Activated CD4-positive, alpha-beta T cell treated with anti-CD3 and anti-CD28 coated beads, Interleukin-2, Interleukin-6, amounts not matched to agents 100 ng/mL and 50 ng/mL, durations not matched to agents 16 hours and 8 hours (primary cell): ENCODE results near the gene ADARB2.

Source experiments
- DNase-seq: peaks from one replicate; pipeline ENCODE4 v3.0.0-alpha.2; 2020

ADARB2 gene

DNA sequence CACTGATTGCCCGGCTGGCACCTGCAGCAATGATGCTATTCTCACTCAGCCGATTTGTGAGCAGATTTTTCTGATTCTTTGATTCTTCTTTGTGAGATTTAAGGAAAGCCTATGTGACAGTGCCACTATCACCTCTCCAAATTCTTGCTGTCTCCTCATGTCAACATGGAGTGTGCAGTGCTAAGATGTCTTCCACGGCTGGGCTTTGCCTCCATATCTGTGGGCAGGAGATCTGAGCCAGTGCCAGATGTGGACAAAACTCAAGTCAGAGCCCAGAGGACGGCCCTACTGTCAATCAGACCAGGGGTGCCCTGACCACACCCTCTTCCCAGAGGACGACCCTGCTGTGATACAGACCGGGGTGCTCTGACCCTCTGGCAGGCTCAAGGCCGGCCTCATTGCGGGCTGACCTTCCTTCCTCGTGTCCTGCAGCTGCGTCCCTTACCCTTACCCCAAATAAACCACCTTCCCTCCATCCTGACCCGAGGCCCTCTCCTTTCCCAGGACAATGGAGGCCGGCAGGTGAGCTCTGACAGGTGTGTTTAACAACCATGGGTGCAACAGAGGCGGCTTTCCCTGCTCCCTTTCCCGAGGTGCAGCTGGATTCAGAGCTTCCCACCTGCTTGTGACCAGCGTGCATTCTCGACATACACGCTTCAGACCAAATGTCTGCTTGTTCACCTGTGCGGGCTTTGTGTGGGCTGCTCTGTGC is 221.4 kb downstream of the ADARB2 start:
- no peak for DNase-seq

DNA sequence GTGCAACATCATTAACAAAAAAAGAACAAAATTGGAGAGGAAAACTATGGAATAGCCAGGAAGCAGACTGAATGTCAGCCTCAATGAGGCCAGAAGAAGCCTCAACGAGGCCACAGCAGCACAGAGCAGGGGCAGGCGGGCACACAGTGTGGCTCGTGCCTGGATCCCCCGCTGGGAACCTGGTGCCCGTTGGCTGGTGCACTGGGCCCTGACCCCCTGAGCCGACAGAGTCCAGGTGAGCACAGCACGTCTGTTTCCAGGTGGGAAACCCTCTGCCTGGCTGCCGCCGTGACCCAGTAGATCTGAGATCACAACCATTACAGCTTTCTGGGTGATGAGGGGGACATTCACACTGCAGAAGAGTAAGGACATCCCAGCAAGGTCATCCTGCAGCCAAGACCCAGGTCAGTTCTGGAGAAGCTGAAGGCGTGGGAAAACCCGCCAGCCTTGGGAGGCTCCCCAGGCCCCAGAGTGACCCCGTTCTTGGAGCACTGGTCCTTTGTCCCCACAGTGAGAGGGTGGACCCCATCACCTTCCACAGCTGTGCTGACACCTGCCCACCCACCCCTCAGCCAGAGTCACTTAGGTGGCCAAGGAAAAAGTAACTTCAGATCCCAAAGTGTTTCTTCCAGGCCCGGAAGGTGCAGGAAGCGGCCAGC is 222.1 kb downstream of the ADARB2 start:
- no peak for DNase-seq

DNA sequence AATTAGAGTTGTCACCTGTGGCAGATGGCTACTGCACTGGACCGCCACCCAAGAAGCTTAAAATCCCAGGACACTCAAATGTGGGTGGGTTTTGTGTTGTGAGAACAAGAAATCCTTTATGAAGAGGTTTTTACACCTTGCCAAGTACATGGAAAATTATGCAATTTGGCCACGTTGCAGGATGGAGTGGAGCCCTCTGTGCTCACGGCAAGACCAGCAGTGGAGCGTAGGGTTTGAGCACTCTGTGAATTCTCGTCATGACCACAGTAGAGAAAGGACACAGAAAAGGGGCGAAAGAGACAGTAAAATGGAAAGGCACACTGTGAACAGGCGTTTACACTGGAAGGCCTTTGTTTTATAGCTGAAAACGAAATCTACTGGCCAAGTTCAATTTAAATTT is 222.6 kb downstream of the ADARB2 start:
- no peak for DNase-seq

DNA sequence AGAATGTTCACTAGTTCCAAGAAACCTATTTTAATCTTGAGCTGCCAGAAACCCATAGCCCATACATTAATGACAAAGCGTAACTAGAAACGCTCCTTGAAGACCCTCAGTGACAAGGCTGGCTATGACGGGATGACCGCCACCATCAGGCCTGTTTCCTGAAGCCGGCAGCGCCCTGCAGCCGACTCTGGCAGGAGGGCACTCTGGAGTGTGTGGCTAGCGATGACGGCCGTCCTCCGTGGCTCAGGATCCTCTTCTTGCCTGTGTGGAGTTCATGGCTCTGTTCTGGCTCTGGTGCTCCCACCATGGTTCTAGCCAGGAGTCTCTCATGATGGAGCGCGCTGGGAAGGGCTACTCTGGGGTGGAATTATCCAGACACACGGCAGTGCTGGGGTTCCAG is 224.1 kb downstream of the ADARB2 start:
- DNase-seq, result no peak

DNA sequence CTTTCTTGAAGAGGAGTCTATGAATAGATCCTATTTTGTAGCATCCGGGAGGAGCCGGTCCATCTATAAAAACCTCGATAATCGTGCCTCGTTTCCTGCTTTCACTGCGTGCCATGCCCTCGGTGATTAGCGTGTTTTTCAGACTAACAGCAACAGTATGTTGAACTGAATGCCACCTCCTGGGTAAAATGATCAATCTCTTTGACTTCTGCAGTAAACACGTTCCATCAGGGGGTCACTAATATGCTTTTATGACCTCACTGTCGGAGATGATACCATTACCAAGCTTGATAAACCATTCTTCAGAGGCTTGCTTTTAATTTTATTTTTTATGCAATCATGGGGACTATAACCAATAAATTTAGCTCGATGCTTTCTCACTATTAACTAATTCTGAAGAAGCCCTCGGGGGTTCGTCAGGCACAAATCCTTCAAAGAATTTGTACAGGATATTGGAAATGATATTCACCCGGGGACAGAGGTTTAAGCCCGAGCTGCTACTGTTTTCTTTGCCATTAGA is 228.3 kb downstream of the ADARB2 start:
- DNase-seq, result no peak

DNA sequence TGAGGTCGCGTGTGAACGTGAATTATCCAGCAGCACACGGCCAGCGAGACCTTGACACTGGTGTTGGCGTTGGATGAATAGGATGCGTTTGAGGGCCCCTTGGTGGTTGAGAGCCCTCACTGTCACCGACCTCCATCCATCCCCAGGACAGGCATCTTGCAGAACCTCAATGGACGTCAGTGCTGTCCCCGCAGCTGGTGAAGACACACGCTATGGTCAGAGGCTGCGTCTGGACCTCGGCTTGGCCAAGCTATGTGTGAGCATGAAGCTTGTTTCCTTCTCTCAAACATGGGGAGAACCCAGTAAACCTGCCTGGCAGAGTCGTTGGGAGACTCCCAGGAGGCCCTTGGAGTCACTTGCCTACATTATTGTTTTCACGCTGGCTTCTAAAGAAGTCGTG is 229.2 kb downstream of the ADARB2 start:
- no peak for DNase-seq

DNA sequence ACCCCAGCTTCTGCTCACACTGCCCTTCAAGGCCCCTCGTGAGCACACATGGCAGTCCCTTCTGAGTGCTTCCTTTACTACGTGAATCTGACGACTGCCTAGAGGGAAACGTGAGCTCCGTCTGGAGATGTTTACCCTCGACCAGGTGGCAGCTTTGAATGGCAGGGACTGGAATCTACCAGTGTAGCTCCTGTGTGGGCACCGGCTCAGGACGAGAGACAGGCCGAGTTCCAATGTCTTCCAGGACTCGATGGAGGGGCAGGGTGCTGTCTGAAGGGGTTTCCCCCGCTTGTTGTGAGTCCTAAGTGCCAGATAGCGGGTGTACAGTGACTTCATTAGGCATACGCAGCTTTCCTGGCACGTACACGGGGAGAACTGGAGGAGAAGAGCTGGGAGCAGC is 229.9 kb downstream of the ADARB2 start:
- DNase-seq, result no peak

DNA sequence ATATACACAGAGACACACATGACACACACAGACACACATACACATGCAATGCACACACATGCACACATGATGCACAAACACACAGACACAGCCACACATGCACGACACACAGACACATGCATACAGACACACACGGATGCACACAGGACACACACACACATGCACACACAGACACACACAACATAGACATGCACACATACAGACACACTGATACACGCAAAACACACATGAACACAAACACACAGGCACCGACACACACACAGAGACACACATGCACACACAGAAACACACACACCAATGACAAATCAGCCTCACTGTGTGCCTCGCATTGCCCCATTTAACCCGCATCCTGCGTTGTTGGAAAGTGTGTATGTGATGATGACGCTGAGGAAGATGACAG is 232.4 kb downstream of the ADARB2 start:
- DNase-seq, result no peak

DNA sequence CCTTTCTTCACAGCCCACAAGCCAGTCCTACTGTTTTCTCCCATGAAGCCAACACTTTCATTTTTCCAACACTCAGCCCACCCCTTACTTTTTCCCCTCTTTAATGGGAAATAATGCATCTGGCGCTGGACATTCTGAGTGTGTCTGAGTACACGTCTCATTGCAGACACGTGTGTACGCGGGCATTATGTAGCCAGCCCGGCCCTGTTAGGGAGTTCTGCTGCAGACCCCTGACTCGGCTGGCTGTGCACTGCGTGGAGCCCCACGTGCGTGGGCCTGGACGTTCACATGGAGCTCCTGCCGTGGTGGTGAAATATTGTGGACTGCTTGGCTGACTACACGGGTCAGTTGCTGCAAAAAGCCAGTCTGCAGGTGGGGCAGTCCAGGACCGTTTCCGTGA is 233.0 kb downstream of the ADARB2 start:
- no peak for DNase-seq

DNA sequence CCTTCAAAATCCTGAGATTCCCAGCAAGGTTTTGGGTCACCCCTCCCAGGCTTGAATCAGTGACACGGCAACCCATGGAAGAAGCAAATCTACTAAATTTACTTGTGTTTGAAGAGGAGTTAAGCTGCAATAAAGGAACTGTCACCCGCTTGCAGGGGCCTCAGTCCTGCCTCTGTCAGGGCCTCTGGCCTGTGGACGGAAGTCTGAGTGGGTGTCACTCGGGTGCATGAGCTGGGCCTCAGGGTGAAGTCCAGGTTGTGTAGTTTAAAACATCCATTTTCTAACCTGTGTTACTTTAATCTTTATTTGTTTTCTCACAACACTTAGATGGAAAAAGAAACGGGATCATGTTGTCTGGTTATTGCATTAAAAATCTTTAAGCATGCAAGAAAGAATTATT is 234.9 kb downstream of the ADARB2 start:
- no peak for DNase-seq

DNA sequence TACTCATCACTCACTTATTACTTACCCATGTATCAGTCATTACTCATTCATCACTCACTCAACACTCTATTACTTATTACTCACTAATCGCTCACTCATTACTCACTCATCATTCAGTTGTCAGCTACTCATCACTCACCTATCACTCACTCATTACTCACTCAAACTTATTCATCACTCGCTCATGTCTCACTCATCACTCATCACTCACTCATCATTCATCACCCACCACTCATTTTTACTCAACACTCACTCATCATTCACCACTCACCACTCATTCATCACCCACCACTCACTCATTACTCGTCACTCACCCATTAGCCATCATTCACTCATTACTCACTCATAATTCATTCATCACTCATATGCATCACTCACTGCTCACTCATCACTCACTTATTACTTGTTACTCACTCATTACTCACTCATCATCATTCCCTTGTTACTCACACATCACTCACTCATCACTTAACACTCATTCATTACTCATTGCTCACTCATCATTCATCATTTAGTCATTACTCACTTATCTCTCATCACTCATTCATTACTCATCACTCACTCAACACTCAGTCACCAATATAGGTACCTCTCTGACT is 237.9 kb downstream of the ADARB2 start:
- no peak for DNase-seq

DNA sequence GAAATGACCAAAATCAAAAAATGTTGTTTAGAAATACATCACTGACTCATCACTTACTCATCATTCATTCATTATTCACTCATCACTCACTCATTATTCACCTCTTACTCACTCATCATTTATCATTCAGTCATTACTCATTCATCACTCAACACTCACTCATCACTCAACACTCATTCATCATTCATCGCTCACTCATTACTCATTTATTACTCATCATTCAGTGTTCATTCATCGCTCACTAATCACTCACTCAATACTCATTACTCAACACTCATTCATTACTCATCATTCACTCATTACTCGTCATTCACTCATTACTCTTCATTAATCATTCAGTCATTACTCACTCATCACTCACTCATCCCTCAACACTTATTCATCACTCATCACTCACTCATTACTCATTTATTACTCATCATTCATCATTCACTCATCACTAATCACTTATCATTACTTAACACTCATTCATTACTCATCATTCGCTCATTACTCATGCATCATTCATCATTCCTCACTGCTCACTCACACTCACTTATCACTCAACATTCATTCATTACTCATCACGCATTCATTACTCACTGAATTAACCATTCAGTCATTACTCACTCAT is 238.5 kb downstream of the ADARB2 start:
- no peak for DNase-seq

DNA sequence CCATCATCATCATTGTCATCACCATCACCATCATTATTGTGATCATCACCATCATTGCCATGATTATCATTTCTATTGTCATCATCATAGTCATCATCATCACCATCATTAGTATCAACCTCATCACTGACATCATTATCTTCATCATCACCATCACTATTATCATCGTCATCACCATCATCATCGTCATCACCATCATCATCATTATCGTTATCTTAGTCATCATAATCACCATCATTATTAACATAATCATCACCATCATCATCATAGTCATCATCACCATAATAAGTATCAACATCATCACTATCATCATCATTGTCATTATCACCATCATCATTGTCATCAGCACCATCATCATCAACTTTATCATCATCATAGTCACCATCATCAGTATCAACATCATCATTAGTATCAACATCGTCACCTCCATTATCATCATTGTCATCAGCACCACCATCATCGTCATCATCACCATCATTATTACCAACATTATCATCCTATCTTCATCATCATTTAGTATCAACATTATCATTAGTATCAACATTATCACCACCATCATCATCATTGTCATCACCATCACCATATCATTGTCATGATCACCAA is 241.3 kb downstream of the ADARB2 start:
- no peak for DNase-seq

DNA sequence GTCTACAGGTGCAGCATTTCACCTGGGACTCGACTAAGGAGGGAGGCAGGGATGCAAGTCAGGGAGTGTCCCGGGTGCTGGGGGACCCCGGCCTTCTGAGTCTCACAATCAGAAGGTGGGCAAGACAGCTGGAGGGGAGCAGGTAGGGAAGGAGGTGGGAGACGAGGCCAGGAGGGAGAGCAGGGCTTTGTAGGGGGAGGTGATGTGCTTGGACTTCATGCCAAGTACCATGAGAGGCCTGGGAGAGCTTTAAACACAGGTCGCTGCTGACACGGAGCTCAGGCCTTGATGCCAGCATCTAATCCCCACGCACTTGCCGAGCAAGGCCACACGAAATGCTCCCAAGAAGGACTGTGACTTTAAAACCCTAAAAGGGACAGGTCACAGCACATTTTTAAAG is 244.7 kb downstream of the ADARB2 start:
- no peak for DNase-seq

DNA sequence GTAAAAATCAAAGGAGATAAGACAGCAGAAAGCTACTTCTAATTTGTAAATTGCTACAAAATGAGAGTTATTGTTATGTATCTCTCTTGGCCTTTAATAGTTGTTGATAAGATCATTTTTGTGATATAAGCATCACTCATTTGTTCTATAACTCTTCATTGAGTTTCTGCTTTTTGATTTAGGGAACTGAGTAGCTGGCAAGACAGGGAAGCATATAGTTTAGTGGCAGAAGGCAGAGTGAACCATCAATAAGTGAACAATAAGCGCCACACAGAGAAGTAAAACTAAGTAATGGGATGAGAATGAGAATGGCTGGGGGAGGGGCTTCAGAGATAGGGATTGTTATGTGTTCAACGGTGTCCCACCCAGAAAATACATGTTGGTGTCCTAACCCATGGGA is 245.4 kb downstream of the ADARB2 start:
- no peak for DNase-seq

DNA sequence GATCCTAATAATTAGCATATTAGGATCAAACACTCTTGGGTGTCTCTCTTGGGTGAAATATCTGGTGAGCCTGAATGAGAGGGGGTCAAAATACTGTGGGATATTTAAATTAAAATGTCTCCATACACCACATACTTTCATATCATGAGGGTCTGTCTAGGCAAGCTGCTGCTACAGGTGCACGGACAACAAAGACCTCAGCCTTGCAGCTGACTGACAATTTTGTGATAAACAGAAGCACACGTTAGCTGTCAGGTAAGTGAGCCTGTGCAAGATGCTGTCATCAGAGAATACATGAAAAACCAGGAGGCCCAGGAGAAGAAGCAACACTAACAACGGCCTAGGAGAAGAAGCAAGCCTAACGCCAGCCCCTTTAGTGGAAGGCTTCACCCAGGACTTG is 247.5 kb downstream of the ADARB2 start:
- no peak for DNase-seq

DNA sequence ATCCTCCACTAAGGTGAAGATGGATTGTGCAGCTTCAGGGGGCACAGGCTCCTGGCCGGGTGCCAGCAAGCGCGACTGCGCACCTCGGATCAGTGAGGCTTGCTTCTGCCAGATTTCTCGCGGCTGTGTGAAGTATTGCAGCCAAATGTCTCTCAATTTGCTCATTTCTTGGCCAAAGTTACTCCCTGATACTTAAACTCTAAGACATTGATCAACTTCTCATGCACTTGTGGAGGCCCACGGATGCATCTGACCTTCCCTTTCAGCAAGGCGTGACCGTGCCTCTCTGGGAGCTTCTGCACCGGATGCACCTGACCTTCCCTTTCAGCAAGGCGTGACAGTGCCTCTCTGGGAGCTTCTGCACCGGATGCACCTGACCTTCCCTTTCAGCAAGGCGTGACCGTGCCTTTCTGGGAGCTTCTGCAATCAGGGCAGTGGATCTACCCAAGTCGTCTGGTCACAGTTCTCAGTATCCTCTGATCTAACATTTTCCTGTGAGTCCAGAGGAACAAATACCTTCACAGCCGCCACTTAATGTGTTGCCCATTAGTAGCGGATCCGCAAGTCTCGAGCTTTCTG is 248.3 kb downstream of the ADARB2 start:
- DNase-seq, result no peak

DNA sequence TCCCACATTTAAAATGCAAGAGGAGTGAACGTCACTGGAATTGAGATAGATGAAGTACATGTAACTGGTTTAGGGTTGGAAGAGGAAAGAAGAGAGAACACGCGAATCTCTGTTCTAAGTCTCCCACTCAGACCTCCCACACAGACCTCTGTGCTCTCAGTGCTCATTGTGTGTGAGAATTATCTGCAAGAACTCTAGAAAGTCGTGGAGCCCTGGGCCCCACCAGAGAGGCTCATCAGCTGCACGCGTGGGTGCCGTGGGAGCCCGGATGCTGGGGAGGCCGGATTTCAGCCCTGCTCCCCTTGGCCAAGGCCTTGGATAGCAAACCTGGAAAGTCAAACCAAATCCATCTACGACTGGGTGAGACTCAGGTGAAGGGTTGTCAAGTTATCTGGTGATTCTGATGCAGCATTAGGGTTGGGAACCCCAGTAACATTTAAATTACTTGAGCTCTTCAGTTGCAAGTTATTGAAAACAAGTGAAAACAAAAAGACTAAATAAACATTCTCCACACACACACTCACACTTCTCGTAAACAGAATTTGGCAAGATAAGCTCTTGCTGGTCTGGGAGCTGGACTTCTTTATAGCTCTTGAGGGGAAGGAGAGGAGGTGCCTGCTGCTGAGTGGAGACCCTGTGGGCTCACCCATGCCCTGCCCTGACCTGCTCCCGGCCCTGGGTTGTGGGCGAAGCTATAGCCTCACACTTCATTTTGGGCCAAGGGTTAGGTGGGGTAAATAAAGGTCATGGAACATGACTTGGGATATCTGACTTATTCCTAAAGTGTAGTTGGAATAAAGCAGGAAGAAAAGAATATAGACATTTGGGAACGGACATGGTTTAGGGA is 250.3 kb downstream of the ADARB2 start:
- no peak for DNase-seq

DNA sequence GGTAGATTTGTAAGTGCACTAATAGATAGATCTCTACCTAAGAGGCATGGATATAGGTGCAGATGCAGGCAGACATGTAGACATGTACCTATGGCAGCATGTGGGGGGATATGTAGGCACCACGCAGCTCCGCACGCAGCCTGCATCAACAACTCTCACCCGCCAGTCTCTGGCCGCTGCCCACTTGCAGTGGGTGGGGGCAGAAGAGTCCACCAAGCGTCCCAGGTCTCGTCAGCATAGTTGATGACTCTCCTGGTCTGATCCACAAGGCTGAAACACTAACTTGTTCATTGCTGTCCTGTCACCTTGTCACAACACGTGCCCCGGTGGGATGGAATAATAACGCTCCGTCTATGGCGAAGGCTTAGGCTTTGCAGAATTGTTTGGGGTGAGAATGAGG is 252.0 kb downstream of the ADARB2 start:
- DNase-seq, result no peak

DNA sequence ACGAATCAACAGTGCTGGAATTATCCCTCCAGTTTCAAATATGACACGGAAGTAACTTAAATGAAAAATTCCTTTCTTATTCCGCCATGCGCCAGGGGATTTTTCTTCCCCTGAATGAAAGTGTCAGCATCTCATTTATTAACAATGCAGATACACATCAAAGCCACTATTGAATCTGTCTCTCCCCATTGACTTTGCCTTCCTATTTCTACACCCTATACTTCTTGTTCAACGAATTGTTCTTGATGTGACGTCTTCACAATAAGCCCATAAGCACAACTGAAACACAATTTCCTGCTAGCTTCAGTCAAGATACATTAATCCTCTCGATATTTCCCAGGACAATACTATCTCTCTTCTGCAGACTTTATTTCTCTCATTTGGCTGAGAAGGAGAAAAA is 253.5 kb downstream of the ADARB2 start:
- no peak for DNase-seq

DNA sequence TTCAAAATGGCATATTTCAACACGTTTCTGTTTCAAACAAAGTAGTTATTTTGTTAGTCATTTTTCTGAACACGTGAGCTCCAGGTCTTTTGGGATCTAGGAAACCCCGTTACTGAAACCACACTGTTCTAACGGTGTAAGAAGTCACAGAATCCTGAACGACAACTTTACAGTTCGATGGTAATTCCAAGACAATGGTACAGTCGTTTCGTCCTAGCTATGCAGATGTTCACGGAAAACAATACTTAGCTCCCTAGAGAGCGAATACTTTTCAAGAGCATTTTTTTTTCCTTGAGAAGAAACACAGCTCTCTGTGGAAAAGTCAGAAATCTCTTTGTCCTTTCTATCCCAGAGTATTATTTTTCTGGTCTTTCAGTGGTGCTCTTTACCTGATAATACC is 254.1 kb downstream of the ADARB2 start:
- no peak for DNase-seq

DNA sequence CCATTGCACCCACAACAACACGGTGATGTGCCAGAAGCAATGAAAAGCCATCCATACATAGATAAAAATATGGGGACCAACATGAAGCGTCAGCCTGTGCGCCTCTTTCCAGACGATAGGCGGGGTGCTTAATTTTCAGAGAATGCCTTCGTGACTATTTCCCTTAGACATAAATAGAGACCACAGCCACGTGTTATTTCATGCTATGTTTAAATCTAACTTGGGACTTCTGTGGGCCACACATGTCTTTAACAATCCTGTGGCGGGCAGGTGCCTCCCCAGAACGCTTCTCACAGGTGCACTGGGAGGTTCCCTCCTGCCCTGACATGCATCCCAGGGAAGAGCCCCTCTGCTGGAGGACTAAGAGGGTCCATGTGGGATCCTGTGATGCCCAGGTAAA is 259.7 kb downstream of the ADARB2 start:
- DNase-seq, result no peak
